GM21367 (cell line): ENCODE results near the gene KCNMB2.
A peak's percentile ranks its signal among the peaks of the same experiment; 100 is the strongest.
"Not testable (repeated sequence)": the region's sequence is repeated elsewhere in the genome, so short reads cannot be mapped to it uniquely, and the experiment has no call there.

Experiments used
- ATAC-seq: cut with Tn5 transposase; IDR thresholded peaks from one replicate; pipeline ENCODE4 v1.9.1; 2021; ENCODE audit not compliant: unreplicated experiment

The KCNMB2 gene

DNA sequence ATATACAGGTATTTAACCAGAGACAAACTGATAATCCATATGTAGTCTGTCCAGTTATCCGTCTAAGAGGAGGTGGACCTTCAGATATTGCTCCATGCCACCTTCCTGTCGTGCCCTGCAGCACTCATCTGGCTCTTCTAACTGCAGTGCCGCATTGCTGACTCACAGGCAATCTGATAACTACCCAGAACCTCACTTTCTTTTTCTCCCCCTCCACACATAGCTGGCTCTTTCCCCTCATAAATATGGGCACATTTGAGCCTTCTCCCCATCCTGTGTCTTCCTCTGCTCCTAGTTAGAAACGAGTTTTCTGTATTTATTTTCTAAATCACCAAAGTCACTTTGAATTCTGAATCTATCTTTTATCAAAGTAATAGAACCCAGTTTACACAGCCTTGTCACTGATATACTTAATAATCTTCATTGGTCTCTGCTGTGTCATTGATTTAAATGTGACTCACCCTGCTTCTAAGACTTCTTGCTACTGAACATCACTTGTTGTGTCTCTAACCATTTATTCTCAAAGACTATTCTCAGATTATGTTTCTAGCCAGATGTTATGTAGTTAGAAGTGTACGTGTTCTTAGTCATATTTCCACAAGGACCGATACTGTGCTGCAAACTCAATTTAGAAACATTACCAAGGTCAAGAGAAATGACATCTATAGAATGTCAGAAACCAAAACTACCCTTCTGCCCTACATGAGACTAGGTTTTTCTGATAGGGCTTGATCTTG is 17.4 kb upstream of the KCNMB2 start:
- ATAC-seq: peak; percentile 83

DNA sequence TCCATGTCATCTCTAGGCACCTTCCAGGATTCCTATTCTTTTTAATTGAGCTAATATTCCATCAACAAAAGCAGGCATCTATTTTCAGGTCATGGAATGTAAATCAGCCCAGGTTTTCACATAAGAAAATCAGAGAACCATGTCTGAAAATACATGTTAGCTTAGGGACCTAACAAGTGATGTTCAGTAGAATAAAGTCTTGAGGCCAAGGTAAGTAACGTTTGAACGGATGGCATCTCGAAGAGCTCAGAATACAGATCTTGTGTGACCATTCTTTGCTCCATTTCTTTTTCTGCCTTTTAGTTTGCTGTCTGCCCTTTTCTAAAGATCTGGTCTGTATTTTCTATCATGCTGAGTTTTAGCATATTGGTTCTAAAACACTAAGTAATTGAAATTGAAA is 16.5 kb upstream of the KCNMB2 start:
- no peak for ATAC-seq

DNA sequence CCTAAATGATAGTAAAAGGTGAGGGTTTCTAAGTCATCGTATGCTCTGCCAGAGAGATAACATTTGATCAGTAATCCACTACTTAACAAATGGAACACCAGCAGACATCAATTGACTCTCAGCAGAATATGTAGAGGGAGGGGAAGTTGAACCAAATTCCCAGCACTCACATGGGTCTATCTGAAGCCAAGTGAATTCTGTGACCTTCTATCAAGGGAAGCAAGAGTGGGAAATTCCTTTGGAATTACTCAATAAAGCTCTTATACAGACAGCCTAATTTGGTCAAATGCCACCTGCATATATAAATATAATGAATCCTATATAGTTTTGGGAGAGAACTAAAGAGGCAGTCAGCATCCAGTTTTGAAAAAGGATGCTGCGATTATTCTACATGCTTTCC is 15.8 kb upstream of the KCNMB2 start:
- ATAC-seq: no peak

DNA sequence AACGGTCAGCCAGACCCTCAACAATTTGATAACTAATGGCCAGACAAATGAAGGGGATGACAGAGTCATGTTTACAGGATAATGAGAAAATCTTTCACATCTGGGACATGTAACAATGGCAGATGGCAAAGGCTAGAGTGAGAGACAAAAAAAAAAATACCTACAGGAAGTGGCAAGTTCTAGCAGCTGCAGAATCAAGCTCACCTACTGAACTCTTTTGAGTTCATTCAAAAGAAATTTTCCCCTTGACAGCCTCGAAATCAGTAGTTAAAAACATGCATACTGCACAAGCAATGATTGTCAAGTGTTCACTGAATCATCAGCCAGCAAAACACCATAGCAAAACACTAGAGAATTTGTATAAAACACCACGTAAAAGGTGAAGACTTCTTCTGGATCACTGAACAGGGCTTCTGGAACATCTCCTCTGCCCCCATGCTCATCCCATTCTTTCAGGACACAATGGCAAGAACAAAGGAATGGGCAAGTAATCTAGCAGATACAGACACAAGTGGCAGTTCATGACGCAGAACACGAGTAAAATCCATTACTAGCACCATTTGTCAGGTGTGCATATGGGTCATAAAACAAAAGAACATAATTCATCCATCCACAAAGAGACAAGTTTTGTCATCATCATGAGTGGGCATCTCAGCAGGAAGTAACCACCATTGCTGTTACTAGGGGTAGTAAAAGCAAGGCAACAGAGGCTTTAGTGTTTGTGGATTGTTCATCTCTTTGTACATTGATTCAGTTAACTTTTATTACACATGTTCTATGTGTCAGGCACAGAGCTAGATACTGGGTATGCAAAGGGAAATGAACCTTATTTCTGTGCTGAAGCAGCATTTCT is 13.8 kb upstream of the KCNMB2 start:
- ATAC-seq: no peak

DNA sequence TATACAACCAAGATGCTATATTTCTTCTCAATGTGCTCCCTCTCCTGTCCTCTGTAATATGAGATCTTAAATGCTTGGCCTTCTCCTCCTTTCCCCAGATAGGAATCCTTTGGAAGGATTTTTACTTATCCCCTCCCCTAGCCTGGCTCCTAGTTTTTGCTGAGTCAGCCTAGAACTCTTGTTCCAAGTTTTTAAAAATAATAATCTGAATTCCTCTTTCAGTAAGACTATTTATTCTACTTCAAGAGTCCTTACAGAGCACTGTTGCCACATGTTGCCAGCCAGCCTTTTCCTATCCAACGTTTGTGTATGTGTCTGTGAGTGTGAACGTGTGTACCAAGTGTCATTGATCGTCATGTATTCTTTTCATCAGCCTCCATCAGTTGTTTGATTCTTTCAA is 11.0 kb upstream of the KCNMB2 start:
- ATAC-seq: no peak

DNA sequence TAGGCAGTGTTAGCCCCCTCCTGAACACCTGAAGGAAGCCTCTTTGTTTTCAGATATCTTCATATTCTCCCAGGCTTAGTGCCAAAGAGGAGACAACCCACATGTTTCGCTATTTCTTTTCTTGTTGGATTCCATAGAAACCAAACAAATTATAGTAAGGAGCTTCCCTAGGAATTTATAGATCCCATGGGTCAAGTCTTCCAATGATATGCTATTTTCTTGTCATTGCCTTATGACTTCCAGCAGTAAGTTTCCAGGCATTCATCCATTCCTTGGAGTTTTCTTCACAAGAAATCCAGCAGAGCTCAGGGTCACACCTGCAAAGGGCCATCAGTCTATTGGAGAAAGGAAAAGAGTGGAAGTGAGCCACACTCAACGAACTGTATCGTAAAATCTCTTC is 9.9 kb upstream of the KCNMB2 start:
- ATAC-seq: no peak

DNA sequence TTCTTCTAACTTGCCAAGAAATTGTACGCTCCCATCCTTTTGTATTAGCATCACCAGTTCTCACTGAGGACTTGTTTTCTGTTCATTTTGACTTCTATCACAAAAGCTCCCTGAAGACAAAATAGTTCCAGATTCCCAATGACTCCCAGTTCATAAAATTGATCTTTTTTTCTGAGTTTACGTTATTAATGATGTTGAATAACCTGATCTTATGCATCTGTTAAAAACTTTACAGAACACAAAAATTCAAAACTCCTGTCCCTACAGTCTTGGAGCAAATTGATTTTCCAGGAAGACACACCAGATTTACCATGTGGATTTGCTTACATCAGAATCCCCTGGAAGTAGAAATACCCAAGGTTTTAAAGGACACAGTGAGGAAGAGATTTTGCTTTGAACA is 8.3 kb upstream of the KCNMB2 start:
- no peak for ATAC-seq

DNA sequence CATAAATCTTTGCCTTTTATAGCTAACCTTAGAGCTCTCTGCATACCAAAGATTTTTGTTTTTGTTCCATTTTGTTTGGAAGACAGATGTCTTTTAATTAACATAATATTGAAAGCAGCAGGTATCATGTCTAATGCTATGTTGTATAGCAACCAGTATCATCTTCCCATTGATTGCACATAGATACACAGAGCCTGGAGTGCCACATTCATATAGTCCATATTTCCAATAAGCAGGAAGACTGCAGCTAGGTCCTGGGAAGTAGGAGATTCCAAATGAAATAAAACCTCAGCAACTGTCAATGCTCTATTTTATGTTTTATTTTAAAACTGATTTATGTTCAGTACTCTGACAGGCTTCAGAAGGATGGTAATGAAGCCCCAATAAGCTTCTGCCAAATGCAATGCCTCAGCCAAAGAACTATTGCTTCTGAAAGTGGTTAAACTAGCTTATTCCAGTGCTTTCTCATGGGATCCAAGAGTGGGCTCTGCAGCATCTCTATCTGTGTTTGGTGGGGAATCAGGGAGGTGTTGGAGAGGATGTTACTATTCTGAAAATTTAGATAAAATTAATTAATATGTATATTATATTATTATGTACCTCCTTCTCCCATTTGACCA is 6.5 kb upstream of the KCNMB2 start:
- ATAC-seq: no peak

DNA sequence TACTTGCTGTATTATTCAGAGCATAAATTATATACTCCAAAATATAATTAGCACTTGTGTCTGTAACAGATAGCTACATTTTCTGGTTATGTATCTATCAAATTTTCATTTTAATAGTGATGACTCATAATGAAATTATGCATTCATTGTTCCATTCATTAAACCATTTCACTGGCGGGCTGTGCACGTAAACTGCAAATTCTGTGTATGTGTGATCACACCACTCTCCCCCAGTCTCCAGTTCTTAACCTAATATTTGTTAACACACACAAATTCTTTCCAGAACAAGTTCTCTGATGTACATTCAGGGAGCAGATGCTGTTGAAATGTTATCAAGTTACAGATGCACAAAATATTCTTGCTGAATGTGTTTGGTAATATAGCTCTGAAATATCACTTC is 3.8 kb upstream of the KCNMB2 start:
- ATAC-seq: no peak

DNA sequence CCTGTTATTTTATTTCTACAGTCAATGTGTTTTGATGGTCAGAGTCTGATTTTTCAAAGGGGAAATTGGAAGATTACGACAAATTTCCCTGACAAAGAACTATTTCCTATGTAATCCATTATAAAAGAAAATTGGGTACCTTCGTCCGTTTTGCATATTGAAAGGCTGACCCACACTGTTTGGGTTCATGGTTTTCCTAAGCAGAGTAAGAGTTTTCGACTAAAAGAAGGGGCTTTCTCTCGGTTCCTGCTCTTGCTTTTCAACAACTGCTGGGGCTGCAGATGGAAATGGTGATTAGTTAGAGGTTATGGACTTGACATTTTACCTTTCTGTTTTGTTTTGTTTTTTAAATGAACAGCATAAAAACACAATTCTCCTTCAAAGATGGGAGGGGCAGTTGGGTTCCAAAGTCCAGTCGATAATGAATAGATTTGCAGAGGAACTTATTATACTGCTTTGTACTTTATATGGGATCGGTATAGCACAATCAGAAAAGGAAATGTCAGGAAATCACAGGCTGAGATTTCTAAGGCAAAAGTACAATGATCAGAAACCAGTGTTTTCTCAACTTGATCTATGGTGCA is 978 bp downstream of the KCNMB2 start:
- ATAC-seq: no peak

DNA sequence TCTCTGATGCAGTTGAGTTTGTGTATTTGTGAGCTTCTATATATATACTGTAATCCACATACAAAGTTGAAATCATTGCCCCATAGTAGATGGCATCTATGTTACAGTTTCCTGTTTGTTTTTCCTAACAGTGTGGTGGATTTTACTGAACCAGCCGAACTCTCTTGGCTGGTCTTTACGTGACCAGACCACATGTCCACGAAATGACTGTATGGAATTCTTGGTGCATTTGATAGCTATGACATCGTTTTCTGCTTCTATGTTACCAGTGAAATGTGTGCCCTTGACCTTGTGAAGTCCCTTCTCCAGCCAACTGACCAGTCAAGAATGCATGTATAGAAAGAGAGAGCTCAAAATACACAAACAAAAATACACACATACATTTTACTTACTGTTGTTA is 1.8 kb downstream of the KCNMB2 start:
- no peak for ATAC-seq

DNA sequence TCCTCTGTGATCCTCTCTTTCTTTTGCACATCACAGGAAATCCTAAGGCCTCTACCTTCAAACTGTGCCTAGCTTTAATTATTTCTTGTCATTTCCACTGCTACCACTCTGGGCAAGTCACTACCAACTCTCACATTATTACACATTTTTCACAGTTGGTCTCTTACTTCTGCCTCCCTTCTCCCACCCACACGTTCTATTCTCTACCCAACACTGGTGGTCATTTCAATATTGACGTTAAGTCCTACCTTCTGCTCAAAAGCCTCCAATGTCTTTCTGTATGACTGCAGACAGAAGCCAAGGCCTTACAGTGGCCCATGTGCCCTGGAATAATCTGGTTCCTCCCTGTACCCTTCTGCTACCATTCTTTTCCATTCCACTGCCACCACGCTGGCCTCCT is 3.9 kb downstream of the KCNMB2 start:
- ATAC-seq: no peak

DNA sequence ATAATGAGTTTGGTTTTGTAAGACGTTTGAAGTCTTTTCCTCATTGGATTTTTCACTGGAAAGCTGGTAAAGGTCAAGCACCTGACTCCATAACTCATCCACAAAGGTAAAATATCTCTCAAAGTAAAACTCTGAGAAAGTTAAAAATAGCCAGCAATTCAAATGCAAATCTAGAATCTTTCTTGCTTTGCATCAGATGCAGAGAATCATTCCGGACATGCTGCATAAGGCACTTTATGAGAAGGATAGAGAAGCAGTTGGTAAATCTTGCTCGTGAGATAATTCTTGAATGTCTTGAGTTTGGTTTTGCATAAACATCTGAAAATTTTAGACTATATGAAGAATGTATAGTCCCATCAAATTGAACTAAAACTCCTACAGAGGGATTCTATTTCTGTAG is 9.1 kb downstream of the KCNMB2 start:
- no peak for ATAC-seq

DNA sequence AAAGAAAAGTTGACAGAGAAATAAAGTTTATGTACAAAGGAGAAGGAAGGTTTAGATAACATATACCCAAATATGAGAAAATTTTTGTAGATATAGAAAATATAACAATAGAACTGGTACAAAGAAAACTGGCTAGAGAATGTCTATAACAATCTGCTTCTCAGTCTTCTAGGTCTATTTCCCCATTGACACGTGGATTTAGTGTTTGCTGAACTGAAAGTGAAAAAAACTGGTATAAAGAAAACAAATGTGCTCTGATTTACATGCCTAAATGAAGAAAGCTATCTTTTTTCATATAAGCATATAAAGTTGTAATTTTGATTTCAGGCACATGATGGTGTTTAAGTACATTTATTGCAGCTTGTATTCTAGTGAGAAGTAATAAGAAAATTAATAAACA is 9.8 kb downstream of the KCNMB2 start:
- ATAC-seq: peak; percentile 65

DNA sequence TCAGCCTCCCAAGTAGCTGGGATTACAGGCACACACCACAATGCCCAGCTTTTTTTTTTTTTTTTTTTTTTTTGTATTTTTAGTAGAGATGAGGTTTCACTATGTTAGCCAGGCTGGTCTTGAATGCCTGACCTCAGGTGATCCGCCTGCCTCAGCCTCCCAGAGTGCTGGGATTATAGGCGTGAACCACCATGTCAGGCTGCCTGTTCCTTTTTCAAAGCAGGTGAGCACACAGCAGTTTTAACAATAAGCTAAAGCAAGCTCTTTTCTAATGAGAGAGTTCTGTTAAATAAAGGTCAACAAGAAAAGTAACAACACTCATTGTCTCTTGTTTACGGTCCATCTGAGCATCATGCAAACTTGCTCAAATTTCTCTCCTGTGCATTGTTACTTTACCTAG is 13.2 kb downstream of the KCNMB2 start:
- not testable (repeated sequence) for ATAC-seq

DNA sequence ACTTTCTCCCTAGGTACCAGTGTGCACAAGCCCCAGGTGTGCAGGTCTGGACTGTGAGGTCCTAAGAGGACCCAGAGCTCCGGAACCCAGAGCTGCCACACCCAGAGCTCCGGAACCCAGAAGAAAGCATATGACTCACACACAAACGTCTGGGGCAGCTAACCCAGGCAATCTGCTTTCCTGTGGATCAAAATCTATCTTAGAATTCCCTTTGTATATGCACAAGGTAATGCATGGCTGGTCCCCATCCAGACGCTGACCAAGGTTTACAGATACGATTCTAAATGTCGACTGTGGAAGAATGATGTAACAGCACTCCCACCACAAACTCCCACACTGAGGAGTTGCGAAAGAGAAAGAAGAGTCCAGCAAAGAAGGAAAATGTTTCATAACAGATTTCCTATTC is 15.7 kb downstream of the KCNMB2 start:
- no peak for ATAC-seq

DNA sequence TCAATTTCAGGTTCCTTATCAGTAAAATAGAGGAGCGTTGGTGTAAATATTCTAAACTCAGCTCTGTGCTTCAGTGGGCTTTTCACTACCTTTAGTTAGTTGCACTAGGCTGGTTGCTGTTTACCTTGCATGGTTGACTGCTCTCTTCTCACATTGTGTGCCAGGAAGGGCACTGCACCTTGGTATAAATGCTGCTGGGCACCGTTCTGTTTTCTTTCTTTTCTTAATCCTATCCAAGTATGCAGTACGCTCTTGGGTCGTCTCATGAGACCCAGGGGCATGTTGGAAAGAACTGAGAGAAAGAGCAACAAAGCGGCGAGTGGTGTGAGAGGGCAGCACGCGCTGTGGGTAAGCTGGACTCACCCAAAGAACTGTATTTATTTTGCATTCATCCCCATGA is 22.4 kb downstream of the KCNMB2 start:
- ATAC-seq: no peak

DNA sequence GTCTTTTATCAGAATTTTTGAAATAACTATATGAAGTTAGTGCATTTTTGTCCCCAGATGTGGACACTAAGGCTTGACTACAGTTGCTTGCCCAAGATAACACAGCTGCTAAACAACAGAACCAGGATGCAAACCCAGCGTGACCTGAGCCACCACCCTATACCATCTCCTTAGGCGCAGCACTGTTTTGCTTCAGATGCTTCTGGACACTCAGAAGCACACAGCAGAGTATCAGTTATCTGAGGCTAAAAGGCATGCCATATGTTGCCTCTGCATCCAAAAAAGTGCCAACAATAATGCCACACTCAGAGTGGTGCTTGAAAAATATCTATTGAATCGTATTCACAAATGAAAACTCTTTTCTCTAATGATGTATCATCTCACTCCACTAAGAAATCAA is 24.5 kb downstream of the KCNMB2 start:
- ATAC-seq: no peak

DNA sequence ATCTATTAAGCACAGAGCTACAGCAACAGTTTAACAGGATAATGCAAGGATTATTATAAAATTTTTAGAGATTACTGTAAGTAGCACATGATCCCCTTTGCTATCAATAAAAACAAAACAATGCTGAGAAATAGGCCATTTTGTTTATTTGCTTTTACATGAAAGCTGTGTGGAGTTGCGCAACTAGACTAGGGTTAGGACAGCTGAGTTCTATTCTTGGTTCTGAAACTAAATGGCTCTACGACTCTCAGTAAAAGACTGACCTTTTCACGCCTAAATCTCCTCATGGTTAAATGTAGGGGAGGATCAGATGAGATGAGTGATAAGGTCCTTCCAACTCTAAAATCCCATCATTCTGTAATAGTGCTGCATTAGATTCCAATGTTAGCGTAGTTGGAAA is 25.0 kb downstream of the KCNMB2 start:
- no peak for ATAC-seq

DNA sequence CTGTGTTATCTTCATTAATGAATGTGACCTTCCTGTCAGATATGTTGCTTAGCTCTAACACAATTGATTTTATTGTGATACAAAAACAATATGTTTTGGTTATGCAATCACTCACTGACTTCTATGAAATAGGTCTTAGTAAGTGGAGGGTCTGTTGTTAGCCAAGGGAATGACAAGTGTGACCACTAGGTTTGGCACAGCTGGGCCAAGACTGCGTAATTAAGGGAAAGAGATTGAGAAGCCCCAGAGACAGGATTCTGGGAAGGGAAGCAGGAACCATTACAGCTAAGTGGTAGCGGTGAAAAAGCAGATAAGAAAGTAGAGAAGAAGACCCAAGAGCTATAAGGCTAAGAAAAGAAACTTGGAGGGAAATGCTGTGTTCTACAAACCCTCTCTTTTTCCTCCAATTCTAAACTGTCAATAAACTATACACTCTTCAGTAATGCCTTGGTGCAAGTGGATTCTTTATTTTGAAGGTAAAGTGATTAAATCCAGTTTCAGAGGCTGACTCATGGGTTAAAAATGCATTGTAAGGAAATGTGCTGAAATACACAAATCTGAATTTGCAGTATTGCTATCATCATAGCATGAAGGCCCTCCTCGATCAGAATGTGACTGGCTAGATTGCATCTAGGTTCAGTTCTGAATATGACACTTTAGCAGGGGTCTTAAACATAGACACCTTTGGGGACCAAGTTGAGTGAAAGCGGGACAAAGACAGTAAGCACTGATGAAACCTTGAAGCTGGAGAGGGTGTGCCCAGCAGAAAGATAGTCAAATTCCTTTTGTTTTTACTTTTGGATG is 26.1 kb downstream of the KCNMB2 start:
- ATAC-seq: no peak

DNA sequence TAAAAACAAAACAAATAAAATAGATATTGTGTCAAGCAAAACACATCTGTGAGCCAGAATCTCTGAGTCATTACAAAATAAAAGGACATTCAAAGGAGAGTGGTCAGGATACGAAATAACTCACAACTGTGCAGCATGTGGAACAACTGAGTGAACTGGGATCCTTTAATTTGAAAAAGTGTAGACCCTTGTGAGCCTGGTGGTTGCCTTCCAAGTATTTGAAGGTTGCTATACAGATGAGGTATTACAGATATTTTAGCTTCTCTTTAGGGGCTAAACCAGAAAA is 26.7 kb downstream of the KCNMB2 start:
- no peak for ATAC-seq
